Mesenteric fat pad (tissue), 1 donor: ENCODE measurements around the gene ERBB4. TPM values are rescaled to one million over a fixed set of nuclear protein-coding genes. Genes with fewer than 3 reads are reported as not detected.

Experiments
- DNase-seq: peaks from one replicate; pipeline ENCODE4 v3.0.0-alpha.2; 2020; ENCODE audit warnings: low spot score
- total RNA-seq: library from RNA; stranded (reverse); fragmentation: NEBNext Ultra II Directional; extraction: Animal tissue kit (Norgen Biotek cat#: 25700); gene quantifications from one replicate; pipeline ENCODE4 v1.2.1, GENCODE V29; 2021
- donor health status: DM: yes; HTN: yes; CAD: no.

Gene ERBB4
- total RNA-seq, 1 donor from 2014 or later = 0.45 TPM

DNA sequence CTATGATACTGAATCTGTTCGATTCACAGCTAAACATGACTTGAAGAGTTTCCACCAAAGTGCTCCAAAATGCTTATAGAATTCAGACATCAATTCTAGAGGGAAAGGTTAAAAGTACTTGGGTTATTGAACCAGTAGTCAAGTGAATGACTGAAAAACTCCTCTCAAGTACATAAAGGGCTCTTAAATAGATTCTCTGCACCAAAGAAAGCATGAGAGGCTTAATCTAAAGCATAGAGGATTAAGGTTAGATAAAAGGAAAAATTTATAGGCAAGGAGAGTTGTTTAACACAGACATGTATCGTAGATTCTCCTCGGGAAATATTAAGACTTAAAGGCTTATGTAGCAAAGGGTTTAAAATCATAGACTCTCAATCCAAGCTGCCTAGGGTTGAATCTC, 701.4 kb downstream of the ERBB4 start:
- DNase-seq = no peak

DNA sequence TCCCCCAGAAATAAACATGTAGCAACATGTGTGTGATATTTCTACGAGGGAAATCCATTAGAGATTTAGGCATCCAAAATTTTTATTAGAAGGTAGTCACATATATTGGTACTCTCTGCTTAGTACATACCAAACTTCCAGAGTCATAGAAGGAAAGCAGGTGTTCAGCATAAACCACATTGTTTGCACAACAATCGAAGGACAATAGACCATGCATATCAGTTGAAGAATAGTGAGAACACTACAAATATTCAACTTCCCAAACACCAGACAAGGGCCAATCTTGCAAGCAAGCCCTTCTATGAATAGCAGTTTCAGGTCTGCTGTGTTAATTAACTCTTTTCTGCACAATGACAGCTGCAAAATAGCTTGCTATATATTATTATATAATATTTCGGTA, 702.2 kb downstream of the ERBB4 start:
- no peak for DNase-seq

DNA sequence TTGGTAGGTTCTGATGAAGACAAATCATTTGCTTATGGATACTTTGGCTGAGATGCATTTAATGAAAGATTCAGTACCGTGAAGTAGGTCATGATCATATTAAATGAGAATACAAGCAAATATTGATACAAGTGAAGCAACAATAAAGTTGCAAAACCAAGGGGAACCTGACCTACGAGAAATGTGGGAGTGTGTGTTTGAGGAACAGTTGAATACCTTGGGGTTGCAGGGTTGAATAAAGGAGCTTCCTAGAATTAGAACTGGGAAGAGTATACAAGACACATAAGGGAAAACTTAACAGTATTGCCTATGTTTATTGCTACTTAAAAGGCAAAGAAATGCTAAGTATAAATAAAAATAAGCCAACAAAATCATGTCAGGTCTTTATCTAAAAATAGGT, 702.9 kb downstream of the ERBB4 start:
- DNase-seq = no peak

DNA sequence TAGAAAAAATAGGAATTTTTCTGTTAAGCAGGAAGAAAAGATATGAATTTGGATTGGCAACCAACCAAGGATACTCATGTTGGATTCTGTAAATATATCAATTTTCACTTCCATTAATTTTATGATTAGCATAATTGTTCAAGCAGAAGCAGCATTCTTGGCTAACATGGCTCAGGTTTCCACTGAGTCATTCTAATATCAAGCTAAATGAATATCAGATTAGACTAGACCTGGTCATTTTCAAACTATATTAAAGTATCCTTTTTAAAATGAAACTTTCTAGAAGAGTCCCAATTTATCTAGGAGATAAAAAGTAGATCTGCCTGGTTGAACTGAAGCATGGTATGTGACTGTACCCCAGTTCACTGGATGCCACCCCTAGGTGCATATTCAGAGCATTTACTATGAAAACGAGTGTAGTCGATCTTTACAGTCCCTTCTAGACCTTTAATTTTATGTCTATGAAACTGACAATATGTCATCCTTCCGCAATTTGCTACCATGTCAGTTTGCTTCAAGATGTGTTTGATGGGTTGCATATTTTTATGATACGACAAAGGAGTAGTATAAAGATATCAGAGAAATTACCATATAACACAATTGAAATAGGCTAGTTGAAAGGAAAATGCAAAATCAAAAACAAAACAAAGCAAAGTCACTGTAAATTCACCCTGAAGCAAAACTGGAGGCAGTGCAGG, 704.9 kb downstream of the ERBB4 start:
- no peak for DNase-seq

DNA sequence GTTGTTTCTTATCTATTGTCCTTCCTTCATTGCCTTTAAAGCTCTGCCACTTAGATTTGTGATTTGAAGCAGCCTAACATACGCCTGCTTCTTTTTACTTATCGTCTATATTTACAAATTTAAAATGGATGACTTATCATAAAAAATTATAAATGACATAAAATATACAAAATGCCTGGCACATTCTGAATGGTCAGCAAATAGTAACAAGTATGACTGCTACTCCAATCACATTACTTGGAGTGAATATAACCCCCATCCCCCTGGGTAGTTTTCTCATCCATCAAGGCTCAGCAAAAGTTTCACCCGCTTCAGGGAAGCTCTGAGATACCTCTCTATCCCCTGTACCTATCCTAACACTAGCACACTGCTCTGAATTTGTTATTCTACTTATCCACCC, 708.9 kb downstream of the ERBB4 start:
- DNase-seq = no peak

DNA sequence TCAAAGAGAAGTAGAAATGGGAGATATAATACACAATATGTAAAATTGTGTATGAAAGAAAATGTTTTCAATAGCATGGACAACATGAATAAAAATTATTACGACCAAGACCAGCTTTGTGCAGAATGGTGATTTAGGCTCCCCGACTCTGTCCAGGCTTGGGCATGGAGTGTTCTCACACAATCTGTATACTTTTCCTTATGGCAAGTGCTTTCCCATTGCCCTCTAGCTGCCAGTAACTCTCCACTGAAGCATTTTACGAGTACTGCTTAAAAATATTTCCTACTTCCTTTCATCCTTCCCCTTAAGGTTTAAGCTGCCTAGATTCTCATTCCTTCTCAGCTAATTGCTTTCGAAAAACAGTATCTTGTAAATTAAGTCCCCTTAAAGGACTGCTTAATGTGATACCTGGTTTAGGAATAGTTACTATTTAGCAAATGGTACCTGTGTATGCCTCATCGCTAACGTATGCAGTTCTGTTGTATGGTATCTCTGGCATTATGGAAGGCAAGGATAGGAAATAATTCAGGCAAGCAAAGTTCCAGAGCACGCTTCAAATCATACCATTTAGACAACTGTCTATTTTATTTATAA, 714.6 kb downstream of the ERBB4 start:
- no peak for DNase-seq

DNA sequence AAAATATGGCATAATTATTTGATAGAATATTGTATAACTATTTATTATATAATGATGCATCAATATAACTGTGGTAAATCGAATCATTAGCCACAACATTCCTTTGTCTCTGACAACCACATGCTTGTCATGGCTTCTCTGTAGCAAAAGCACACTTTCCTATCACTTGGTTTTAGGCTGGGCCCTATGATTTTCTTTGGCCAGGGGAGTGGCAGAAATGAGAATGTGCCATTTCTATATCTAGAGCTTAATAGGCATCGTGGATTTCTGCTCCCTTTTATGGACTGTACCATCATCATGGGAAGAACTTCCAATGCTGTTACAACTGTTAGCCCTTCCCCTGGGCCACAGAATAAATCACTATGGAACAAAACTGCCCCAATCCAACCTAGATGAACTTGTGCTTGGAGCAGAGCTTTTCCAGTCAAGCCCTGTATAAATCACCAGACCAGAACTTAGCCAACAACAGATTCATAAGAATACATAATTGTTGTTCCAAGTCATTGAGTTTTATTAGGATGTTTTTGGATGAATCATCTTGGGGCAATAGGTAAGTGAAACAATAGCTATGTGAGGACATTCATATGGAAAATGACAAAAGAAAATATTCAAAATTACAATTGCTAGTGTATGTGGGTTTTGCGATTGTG, 715.8 kb downstream of the ERBB4 start:
- no peak for DNase-seq

DNA sequence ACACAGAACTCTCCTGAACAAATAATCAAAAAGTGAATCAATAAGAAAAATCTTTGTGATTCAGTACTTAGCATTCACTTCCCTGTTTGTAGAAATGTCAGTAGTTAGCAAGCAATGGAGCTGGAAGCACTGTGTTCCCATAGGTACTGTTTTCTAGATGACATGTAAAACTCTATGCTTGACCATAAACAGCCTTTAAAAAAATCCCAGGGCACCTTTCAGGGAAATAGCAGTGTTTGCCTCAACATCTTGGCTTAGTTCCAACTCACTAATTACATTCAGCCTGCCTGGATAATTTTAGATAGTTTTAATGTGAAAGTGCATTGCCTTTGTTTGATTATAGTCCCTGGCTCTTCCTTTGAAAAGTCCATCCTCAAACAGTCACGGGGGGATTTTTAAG, 721.8 kb downstream of the ERBB4 start:
- no peak for DNase-seq

DNA sequence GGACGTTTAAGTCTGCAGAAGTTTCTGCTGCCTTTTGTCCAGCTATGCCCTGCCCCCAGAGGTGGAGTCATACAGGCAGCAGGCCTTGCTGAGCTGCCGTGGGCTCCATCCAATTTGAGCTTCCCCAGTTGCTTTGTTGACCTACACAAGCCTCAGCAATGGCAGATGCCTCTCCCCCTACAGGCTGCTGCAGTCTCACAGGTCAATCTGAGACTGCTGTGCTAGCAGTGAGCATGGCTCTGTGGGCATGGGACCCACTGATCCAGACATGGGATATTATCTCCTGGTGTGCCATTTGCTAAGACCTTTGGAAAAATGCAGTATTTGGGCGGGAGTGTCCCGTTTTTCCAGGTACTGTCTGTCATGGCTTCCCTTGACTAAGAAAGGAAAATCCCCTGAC, 726.0 kb downstream of the ERBB4 start:
- no peak for DNase-seq

DNA sequence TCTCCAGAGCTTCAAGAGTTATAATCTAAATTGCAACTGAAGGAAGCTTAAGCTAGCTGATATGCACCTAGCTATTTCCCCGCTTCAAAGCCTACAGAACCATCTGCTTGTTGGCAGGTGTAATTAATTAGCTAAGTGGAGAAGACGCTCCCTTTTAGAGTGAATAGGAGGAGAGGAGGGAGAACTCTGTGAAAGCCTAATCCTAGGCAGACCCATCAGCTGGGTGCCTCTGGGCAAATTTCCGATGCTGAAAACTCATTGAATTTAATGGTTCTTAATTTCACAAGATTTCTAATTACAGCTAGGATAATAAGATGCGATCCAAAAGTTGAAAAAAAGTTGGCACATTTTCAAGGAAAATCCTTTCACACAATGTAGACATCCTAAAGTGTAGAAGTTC, 735.9 kb downstream of the ERBB4 start:
- DNase-seq = no peak

DNA sequence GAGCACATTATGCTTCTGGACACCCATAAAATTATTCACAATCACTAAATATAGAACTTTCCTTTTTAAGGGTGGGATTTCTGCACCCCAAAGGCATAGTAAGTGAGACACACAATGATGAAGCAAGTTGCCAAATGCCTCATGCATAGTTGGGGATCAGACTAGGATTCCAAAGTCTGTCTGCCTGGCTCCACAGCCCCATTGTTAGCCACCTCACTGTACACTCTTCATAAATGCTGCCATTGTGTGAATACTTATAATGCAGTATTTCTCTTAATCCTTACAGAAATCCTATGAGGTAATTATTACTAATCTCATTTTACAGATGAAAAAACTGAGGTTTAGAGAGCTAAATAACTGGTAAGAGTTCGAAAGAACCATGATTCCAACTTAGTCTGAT, 738.6 kb downstream of the ERBB4 start:
- no peak for DNase-seq

DNA sequence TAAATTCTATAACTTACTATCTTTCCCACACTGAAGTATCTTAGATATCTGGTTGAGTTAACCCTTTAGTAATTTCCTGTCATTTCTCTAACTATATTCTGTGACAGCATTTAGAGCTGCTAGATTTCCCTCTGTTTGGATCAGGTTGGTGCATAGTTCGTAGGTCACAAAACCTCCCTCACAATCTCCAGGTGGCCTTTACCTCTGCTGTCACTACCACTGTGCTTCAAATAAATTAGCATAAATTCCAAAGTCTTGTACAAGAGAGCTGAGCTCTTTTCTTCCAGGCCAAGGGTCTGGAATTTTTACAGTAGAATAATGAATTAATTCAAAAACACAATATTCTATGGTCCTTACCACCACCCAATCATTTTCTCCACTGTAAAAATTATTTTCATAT, 739.7 kb downstream of the ERBB4 start:
- no peak for DNase-seq

DNA sequence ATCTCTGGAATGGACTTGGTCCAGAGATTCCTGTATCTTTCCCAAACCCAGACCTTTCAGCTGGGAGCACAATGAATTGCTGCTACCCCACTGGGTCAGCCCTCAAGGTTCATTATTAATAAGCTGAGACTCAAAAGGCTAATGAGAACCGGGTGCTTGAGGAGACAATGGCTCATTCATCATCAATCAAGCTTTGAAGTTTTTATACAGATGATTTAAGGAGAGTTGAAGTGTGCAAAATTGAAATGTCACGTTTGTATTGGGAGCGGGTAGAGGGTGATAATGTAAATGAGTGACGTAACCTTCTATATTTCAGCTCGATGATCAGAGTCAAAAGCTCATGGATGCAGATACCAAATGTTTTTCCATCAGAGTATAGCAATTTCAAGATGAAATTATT, 744.9 kb downstream of the ERBB4 start:
- no peak for DNase-seq

DNA sequence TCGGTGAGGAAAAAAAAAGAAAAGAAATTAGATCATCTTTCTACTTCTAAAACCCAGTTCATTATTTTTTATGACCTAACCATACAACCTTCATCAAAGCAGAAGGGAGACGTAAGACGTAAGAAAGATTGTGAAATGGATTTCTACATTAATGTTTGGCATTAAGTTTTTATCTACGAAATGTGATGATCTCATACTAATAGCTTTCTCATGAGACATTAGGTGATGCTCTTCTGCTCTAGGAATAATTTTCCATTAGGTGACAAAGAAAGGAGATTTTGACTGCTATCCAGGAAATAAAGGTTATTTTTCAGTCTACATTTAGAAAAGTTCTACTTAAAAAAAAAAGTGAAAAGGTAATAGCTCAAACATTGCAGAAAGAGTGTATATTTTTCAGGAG, 748.6 kb downstream of the ERBB4 start:
- no peak for DNase-seq

DNA sequence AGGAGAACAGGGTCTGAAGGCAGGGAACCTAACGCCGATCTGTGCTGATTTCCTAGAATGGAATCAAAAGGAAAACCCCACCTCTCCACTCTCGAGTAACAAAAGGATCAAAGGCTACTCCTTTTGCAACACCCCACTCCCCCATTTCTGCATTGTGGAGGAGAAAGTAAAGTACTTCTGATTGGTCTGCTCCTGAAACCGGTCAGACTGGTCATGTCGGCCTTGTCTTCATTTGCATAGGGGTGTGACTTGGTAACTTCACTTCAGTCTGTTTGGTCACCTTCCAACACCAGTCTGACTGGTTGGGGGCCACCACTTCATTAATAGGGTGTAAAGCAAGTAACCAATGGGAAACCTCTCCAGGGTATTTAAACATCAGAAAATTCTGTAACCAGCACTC, 771.9 kb downstream of the ERBB4 start:
- DNase-seq = no peak

DNA sequence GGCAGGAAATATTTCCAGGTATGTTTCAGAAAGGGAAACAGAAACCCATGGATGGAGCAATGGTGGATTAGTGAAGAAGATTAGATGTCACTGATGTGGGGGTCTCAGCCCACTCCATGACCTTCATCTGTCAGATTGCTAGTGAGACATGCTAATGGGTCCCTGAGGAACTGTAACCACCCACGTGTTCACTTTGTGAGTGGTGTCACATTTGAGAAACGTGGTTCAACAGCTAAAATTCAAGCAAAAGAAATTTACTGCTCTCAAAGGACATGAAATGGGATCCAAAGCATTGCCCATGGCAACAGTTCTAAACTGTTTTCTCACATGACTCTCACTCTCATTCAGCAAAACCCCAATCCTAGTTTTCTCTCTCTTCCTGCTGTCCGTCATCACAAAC, 776.1 kb downstream of the ERBB4 start:
- no peak for DNase-seq

DNA sequence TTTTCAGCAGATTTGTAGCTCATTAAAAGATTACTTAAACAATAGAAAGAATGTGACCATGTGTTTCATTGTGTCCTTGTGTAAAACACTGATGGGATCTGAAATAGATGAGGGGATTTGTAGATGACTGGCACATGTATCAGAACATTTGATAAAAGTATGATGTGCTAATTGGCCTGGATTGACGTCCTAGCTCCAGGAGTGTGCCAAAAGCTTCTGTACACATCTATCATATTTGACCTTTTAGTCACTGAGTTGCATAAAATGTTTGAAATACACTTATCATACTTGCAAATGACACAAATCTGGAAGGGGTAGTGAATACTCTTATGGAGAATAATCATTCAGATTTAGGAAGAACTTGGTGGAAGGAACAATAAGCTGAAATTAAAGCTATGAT, 778.5 kb downstream of the ERBB4 start:
- DNase-seq = no peak

DNA sequence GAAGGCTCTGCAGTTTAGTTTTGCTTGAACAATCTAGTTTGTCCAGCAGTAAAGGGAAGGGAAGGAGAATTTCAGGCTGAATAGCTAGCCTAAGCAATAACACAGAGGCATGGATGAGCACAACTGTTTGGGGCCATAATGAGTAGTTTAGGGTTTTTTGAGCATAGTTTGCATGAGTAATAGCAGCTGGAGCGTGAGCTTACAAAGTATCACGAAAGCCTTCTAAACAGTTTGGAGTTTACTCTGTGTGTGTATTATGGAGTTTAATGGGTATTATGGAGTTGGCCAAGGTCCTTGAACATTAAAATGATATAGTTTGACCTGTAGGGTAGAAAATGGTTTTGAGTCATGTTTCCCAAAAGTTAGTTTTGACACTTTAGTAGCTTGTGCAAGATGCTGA, 782.3 kb downstream of the ERBB4 start:
- no peak for DNase-seq

DNA sequence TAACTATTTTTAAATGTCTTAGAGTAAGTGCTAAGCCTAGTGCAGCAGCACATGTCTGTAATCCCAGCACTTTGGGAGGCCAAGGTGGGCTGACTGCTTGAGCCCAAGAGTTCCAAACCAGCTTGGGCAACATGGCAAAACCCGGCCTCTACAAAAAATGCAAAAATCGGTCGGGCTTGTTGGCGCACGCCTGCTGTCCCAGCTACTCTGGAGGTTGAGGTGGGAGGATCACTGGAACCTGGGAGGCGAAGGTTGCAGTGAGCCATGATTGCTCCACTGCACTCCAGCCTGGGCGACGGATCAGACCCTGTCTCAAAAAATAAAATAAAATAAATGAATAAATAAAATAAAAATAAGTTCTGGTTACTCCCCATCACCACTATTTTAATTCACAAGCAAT, 783.4 kb downstream of the ERBB4 start:
- no peak for DNase-seq

DNA sequence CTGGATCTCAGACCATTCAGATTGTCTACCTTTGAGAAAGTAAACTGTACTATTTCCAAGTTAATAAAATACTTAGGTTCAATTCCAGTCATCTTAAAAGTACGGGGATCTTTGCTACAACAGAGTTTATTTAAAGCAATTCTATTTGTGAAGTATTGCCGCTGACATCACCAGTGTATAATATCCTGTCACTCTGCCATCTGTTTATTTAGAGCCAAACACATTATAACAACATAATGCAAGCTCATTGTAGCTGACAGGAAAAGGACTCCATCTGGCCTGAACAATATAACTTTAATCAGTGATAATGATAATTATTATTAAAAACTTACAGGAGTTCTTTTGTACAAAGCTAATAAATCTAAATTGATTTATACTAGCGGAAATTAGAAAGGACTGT, 786.8 kb downstream of the ERBB4 start:
- DNase-seq = no peak

DNA sequence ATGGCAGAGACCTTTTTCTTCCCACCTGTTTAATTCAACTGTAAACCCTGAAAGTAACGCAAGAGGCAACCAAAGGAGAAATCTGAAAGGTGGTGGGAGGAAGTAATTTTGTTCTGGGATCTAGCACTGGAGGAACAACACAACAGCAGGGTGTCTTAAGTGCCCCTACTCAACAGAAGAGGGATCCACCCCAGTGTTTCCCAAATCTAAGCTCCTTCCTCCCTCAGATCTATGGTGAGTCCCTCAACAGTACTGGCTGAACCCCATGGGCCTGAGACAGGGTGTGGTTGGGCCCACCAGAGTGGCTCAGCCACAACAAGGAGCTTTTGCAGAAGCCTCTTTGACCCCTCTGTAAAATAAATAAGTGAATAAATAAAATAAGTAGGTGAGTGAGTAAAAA, 790.3 kb downstream of the ERBB4 start:
- no peak for DNase-seq

DNA sequence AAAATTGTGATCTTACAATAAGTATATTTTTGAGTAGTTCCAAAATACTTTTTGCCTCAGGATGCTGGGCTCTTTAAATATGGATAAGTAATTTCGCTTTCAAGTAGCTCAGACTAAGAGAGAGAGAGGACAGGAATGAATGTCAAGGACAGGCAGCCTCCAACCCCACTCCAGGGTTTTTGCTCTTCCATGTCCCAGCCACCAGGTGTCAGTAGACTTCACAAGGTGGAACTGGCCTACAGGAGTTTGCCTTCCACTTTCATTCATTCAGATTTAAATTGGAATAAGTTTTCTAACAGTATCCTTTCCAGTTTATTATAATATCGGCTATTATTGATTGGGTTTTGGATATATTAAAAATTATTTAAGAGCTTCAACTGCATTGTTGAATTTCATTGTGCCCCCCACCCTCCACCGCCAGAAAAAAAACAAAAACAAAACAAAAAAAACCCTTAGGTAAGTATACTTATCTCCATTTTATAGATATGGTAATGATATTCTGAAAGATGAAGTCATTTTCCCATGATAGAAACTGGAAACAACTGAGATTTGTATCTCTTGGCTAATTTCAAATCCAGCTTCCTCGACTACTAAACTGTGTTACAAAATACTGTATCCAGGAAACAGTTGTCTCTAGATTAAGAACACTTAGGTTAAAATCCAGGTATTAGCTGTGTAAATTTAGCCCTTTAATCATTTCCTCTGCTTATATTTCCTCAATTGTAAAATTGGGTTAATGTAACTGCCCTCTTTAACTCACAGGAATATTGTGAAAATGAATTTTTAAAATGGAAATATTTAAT, 793.1 kb downstream of the ERBB4 start:
- DNase-seq = no peak
